Mesothelial cell of epicardium (in vitro differentiated cells): ENCODE data around the gene ELMOD3. TPM values are rescaled to one million over a fixed set of nuclear protein-coding genes. Genes with fewer than 3 reads are reported as not detected.
A peak's percentile ranks its signal among the peaks of the same experiment; 100 is the strongest.
"Not testable (repeated sequence)": the region's sequence is repeated elsewhere in the genome, so short reads cannot be mapped to it uniquely, and the experiment has no call there.

Experiments used
- DNase-seq, 2 experiments: peaks; one replicate each; pipeline ENCODE4 v3.0.0; 2021; ENCODE audit warnings: low spot score in 2 of 2; ENCODE audit not compliant: unreplicated experiment in 2 of 2
- H3K27ac Mint-ChIP-seq: 2 replicates; pipeline ENCODE4 v1.8.0; 2021; ENCODE audit warnings: mixed read lengths
- H3K27me3 Mint-ChIP-seq: 2 replicates; pipeline ENCODE4 v1.8.0; 2021; ENCODE audit warnings: low read depth, mixed read lengths
- H3K36me3 Mint-ChIP-seq: 2 replicates; pipeline ENCODE4 v1.8.0; 2021; ENCODE audit warnings: mixed read lengths
- H3K4me1 Mint-ChIP-seq: 2 replicates; pipeline ENCODE4 v1.8.0; 2021; ENCODE audit warnings: mixed read lengths
- H3K4me3 Mint-ChIP-seq: 2 replicates; pipeline ENCODE4 v1.8.0; 2021; ENCODE audit warnings: mild to moderate bottlenecking, moderate library complexity, mixed read lengths
- H3K9me3 Mint-ChIP-seq: 2 replicates; pipeline ENCODE4 v1.8.0; 2021; ENCODE audit warnings: mixed read lengths
- total RNA-seq: library from RNA; stranded (reverse); gene quantifications from 3 replicates; pipeline ENCODE4 v1.2.1, GENCODE V29; 2021
- TF ChIP-seq, protein P1 (sequence below): fragments of 200-600 bp; sonication (generic); IDR thresholded peaks from one replicate; pipeline ENCODE4 v1.5.0; 2021; ENCODE audit warnings: antibody characterized with exemption; ENCODE audit not compliant: unreplicated experiment

The ELMOD3 gene
- total RNA-seq, 1 donor from 2014 or later: 24.5 TPM

DNA sequence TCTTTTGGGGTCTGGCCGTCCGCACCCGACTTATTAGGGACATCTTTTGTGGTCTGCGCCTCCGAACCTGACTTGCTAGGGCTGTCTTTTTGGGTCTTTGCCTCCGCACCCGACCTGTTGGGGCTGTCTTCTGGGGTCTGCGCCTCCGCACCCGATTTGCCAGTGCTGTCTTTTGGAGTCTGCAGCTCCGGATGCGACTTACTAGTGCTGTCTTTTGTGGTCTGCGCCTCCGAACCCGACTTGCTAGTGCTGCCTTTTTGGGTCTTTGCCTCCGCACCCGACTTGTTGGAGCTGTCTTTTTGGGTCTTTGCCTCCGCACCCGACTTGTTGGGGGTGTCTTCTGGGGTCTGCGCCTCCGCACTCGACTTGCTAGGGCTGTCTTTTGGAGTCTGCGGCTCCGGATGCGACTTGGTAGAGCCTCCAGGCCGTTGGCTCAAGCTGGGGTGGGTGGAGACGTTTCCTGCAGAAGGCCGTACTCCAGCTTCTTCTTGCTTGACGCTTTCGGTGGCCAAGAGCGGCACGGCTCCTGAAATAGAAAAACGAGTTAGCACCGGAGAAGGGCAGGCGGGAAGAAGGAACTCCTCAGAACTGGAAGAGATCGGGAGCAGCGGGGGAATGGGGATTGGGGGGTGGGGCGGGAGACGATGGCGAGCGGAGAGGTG, 27.3 kb upstream of the ELMOD3 start:
- H3K4me1 Mint-ChIP-seq: peaks cover 32% of the 10 kb centered on the region
- H3K27ac Mint-ChIP-seq: peak overlapping the region; percentile 95
- peak in 1 of 2 experiments; percentile 47 for DNase-seq
- H3K9me3 Mint-ChIP-seq: no peaks in the 10 kb centered on the region
- peak overlapping the region; percentile 88 for H3K4me3 Mint-ChIP-seq
- peaks cover 17% of the 10 kb centered on the region for H3K36me3 Mint-ChIP-seq
- no peaks in the 10 kb centered on the region for H3K27me3 Mint-ChIP-seq
- TF ChIP-seq, protein P1, sequence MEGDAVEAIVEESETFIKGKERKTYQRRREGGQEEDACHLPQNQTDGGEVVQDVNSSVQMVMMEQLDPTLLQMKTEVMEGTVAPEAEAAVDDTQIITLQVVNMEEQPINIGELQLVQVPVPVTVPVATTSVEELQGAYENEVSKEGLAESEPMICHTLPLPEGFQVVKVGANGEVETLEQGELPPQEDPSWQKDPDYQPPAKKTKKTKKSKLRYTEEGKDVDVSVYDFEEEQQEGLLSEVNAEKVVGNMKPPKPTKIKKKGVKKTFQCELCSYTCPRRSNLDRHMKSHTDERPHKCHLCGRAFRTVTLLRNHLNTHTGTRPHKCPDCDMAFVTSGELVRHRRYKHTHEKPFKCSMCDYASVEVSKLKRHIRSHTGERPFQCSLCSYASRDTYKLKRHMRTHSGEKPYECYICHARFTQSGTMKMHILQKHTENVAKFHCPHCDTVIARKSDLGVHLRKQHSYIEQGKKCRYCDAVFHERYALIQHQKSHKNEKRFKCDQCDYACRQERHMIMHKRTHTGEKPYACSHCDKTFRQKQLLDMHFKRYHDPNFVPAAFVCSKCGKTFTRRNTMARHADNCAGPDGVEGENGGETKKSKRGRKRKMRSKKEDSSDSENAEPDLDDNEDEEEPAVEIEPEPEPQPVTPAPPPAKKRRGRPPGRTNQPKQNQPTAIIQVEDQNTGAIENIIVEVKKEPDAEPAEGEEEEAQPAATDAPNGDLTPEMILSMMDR: no peak

DNA sequence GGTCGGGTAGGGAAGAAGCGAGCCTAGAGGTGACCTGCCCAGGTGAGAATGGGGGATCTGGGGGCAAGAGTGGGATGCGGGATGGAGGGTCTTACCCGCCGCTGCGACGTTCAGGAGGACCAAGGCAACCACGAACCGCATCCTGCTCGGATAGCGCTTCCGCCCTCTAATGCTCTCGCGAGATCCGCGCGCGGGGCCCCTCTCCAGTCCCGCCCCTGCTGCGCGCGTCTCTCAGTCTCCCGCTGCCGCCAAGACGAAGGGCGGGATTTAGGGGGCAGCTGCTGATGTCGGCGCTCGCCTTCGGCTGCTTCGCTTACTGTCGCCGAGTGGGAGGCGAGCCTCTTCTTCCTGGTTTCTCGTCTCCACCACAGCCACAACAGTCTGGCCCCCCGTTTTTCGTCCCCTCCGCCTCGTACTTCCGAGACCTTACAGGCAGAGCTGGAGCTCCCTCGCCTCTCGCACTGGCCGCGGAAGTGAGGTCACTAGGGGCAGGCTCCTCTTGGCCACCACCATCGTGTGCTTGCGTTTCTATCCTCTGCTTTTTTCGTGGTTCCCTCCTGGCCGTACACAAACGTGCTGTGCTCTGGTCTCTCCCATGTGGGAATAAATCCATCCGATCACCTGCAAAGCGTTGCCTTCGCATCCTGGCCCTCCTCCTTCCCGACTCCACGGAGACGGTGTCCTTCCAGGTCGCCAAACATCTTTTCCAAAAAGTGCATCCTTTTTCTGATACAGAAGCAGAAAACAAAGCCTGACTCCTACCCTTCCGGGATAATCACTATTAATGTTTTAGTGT, 26.5 kb upstream of the ELMOD3 start, which contains the start of gene TGOLN2:
Gene TGOLN2 (minus strand): TSS at position 168 of the 796 bp plus-strand sequence. CDS start 27 bp downstream, at position 141.
- H3K27me3 Mint-ChIP-seq: no peaks in the 10 kb centered on the region
- H3K27ac Mint-ChIP-seq: peak within 1 kb of the TSS; percentile 95
- no peaks in the 10 kb centered on the region for H3K9me3 Mint-ChIP-seq
- peaks cover 10% of the 10 kb centered on the region for H3K36me3 Mint-ChIP-seq
- DNase-seq: peak; percentile 90 to 91
- peak within 1 kb of the TSS; percentile 88 for H3K4me3 Mint-ChIP-seq
- TF ChIP-seq, protein P1: no peak
- peaks cover 32% of the 10 kb centered on the region for H3K4me1 Mint-ChIP-seq

DNA sequence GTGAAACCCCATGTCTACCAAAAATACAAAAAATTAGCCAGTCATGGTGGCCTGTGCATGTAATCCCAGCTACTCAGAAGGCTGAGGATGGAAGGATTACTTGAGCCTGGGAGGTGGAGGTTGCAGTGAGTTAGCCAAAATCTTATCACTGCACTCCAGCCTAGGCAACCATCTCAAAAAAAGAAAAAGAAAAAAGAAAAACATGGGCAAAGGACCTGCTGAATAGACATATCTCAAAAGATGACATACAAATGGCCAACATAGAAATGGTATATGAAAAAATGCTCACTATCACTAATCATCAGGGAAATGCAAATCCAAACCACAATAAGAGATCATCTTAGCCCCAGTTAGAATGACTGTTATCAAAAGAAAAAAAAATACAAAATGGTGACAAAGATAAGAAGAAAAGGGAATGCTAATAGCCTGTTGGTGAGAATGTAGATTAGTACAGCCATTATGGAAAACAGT, 25.4 kb upstream of the ELMOD3 start:
- H3K36me3 Mint-ChIP-seq: peaks cover 3% of the 10 kb centered on the region
- H3K4me1 Mint-ChIP-seq: peaks cover 32% of the 10 kb centered on the region
- H3K4me3 Mint-ChIP-seq: no peak overlapping the region
- no peaks in the 10 kb centered on the region for H3K9me3 Mint-ChIP-seq
- TF ChIP-seq, protein P1: no peak
- no peak for DNase-seq
- no peak overlapping the region for H3K27ac Mint-ChIP-seq
- H3K27me3 Mint-ChIP-seq: no peaks in the 10 kb centered on the region

DNA sequence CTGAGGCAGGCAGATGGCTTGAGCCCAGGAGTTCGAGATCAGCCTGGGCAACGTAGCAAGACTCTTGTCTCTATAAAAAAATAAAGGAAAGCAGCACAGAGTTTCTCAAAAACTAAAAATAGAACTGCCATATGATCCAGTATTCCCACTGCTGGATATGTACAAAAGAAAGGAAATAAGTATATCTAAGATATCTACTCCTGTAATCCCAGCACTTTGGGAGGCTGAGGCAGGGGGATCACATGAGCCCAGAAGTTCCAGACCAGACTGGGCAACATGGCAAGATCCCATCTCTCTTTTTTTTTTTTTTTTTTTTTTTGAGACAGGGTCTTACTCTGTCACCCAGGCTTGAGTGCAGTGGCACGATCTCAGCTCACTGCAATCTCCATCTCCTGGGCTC, 24.9 kb upstream of the ELMOD3 start:
- not testable (repeated sequence) for H3K27ac Mint-ChIP-seq, DNase-seq, H3K36me3 Mint-ChIP-seq, H3K4me3 Mint-ChIP-seq, H3K27me3 Mint-ChIP-seq, H3K9me3 Mint-ChIP-seq
- H3K4me1 Mint-ChIP-seq: peaks cover 31% of the 10 kb centered on the region

DNA sequence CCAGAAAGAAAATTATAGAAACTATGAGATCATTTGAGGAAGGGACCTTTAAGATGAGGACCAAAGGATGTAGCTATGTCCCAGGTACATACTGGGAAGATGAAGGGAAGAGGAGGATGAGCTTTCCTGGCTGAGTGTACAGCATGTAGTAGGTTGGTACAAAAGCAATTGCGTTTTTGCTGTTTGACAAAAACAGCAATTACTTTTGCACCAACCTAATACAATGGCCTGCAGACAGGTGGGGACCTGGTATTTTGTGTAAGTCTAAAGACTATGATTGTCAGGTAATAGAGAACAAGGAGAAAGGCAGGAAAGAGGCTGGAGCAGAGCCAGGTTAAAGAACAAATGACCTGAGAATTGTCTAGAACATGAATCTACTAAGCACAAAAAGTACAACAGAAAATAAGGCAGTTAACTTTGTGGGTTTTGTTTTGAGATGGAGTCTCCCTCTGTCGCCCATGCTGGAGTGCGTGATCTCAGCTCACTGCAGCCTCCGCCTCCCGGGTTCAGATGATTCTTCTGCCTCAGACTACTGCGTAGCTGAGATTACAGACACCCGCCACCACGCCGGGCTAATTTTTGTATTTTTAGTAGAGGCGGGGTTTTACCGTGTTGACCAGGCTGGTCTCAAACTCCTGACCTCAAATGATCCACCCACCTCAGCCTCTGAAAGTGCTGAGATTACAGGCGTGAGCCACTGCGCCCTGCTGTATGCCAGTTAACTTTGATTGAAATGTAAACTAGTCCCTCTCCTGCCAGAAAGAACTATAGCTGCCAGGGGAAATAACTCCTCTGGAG, 23.5 kb upstream of the ELMOD3 start:
- Mint-ChIP-seq H3K4me3 (no peak overlapping the region), H3K27me3 (no peaks in the 10 kb centered on the region), H3K4me1 (peaks cover 18% of the 10 kb centered on the region), H3K36me3 (no peaks in the 10 kb centered on the region), H3K27ac (no peak overlapping the region), H3K9me3 (no peaks in the 10 kb centered on the region)
- no peak for DNase-seq
- TF ChIP-seq, protein P1: no peak

DNA sequence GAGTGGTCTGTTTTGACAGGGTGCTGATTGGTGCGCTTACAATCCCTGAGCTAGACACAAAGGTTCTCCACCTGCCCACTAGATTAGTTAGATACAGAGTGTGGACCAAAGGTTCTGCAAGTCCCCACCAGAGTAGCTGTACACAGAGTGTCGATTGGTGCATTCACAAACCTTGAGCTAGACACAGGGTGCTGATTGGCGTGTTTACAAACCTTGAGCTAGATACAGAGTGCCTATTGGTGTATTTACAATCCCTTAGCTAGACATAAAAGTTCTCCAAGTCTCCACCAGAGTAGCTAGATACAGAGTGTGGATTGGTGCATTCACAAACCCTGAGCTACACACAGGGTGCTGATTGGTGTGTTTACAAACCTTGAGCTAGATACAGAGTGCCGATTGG, 20.7 kb upstream of the ELMOD3 start:
- not testable (repeated sequence) for H3K4me3 Mint-ChIP-seq, H3K27me3 Mint-ChIP-seq, H3K4me1 Mint-ChIP-seq, H3K27ac Mint-ChIP-seq, DNase-seq, H3K36me3 Mint-ChIP-seq, H3K9me3 Mint-ChIP-seq
